ENCODE measurements around the gene GPR153.

- no peak for TF ChIP-seq POLR2A (IDR thresholded peaks at IDR 0.05)
- no peak for TF ChIP-seq CTCF (IDR thresholded peaks at IDR 0.05)
- no peak for TF ChIP-seq EP300 (IDR thresholded peaks at IDR 0.05)
Measured at GRCh38 chr1:6251233-6251632, 9.7 kb downstream of the GPR153 start.

Data from suprapubic skin (tissue), 3 donors.